ENCODE data around the gene ZDHHC13. TPM values are rescaled to one million over a fixed set of nuclear protein-coding genes. Genes with fewer than 3 reads are reported as not detected.

Gene ZDHHC13
- total RNA-seq, 3 donors from 2014 or later: 6.9 to 30.0 (median 22.0) TPM

DNA sequence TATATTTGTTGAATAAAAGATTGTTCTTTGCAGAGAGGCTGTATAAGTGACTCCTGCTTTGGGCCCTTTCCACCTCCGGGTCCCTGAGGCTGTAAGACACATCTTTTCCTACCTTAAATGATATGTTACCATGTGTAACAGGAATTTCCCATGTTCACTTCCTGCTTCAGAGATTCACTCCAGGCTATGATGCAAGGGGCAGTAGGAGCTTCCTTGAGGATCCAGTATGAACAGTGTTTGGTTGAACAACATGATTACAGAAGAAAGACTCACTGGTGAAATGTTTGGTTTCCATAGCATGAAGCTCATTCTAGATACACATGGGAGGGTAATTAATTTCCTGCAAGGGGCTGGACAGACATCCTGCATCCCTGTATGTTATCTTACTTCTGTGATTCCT, 25.6 kb upstream of the ZDHHC13 start:
- TF ChIP-seq, protein P1, sequence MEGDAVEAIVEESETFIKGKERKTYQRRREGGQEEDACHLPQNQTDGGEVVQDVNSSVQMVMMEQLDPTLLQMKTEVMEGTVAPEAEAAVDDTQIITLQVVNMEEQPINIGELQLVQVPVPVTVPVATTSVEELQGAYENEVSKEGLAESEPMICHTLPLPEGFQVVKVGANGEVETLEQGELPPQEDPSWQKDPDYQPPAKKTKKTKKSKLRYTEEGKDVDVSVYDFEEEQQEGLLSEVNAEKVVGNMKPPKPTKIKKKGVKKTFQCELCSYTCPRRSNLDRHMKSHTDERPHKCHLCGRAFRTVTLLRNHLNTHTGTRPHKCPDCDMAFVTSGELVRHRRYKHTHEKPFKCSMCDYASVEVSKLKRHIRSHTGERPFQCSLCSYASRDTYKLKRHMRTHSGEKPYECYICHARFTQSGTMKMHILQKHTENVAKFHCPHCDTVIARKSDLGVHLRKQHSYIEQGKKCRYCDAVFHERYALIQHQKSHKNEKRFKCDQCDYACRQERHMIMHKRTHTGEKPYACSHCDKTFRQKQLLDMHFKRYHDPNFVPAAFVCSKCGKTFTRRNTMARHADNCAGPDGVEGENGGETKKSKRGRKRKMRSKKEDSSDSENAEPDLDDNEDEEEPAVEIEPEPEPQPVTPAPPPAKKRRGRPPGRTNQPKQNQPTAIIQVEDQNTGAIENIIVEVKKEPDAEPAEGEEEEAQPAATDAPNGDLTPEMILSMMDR (IDR thresholded peaks at IDR 0.05): no peak
- TF ChIP-seq POLR2AphosphoS5 (IDR thresholded peaks at IDR 0.05) (no peak), POLR2A (IDR thresholded peaks at IDR 0.05) (no peak)
- no peak for DNase-seq (ENCODE audit: low spot score in 2 of 2)
- no peaks in the 10 kb centered on the region for H3K4me1 ChIP-seq
- no peak overlapping the region for H3K4me3 ChIP-seq
- no peaks in the 10 kb centered on the region for H3K27me3 ChIP-seq
- intact Hi-C loops (cut with DNase I; ENCODE audit: low total_unique reads): no loop called here
- H3K36me3 ChIP-seq: no peaks in the 10 kb centered on the region
- no peak overlapping the region for H3K27ac ChIP-seq
- H3K9me3 ChIP-seq: no peaks in the 10 kb centered on the region

DNA sequence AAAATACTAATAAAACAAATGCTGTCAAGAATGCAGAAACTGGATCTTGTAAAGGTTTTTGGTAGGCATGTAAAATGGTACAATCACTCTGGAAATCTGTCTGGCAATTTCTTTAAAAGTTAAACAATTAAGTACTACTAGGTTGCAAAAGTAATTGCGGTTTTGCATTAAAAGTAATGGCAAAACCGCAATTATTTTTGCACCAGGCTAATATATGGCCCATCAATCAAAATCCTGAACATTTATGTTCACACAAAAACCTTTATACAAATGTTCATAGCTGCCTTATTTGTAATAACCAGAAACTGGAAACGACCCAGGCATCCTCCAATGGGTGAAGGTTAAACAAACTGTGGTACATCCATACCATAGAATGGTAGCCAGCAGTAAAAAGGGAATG, 24.6 kb upstream of the ZDHHC13 start:
- DNase-seq (ENCODE audit: low spot score in 2 of 2): no peak
- TF ChIP-seq, protein P1 (IDR thresholded peaks at IDR 0.05): no peak
- TF ChIP-seq POLR2A (IDR thresholded peaks at IDR 0.05) (no peak), POLR2AphosphoS5 (IDR thresholded peaks at IDR 0.05) (no peak)
- Histone ChIP-seq H3K27me3 (no peaks in the 10 kb centered on the region), H3K9me3 (no peaks in the 10 kb centered on the region), H3K36me3 (no peaks in the 10 kb centered on the region), H3K4me3 (no peak overlapping the region), H3K27ac (no peak overlapping the region), H3K4me1 (no peaks in the 10 kb centered on the region)
- intact Hi-C loops (cut with DNase I; ENCODE audit: low total_unique reads): no loop called here

DNA sequence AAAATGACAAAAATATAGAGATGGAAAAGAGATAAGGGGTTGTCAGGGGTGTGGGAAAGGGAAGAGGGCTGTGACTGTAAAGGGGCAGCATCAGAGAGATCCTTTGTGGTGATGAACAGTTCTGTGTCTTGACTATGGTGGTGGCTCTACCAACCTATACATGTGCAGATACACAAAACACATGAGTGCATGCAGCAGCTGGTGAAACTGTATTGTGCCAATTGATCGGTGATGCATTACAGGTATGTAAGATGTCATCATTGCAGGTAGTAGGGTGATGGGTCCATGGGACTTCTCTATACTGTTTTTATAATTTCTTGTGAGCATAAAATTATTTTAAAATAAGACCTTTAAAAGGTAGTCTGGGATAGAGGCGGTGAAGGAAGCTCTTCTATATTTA, 24.1 kb upstream of the ZDHHC13 start:
- DNase-seq (ENCODE audit: low spot score in 2 of 2): no peak
- Histone ChIP-seq H3K27ac (no peak overlapping the region), H3K9me3 (no peaks in the 10 kb centered on the region), H3K27me3 (no peaks in the 10 kb centered on the region), H3K36me3 (no peaks in the 10 kb centered on the region), H3K4me3 (no peak overlapping the region), H3K4me1 (no peaks in the 10 kb centered on the region)
- intact Hi-C loops (cut with DNase I; ENCODE audit: low total_unique reads): no loop called here
- TF ChIP-seq, protein P1 (IDR thresholded peaks at IDR 0.05): no peak
- TF ChIP-seq POLR2AphosphoS5 (IDR thresholded peaks at IDR 0.05) (no peak), POLR2A (IDR thresholded peaks at IDR 0.05) (no peak)

DNA sequence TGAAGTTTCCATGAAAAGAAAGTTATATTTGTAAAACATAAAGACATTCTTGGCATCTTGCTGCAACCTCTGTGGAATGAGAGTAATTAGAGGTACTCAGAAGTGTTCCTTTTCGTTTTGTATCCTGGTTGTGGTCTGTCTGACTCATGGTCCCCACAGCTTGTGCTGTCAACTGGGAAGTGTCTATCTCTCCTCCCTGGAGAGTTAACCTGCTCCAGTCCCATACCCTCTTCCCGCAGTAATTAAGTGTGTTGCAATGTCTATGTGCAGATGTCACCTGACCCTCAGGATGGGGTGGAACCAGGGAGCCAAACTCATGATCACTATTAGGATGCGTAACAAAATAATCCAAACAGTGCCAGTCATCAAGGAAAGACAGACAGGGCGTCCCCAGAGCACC, 23.0 kb upstream of the ZDHHC13 start:
- Histone ChIP-seq H3K4me3 (no peak overlapping the region), H3K4me1 (no peaks in the 10 kb centered on the region), H3K27ac (no peak overlapping the region), H3K27me3 (no peaks in the 10 kb centered on the region), H3K9me3 (no peaks in the 10 kb centered on the region), H3K36me3 (no peaks in the 10 kb centered on the region)
- no peak for DNase-seq (ENCODE audit: low spot score in 2 of 2)
- intact Hi-C loops (cut with DNase I; ENCODE audit: low total_unique reads): no loop called here
- no peak for TF ChIP-seq POLR2AphosphoS5 (IDR thresholded peaks at IDR 0.05)
- TF ChIP-seq, protein P1 (IDR thresholded peaks at IDR 0.05): no peak
- no peak for TF ChIP-seq POLR2A (IDR thresholded peaks at IDR 0.05)

DNA sequence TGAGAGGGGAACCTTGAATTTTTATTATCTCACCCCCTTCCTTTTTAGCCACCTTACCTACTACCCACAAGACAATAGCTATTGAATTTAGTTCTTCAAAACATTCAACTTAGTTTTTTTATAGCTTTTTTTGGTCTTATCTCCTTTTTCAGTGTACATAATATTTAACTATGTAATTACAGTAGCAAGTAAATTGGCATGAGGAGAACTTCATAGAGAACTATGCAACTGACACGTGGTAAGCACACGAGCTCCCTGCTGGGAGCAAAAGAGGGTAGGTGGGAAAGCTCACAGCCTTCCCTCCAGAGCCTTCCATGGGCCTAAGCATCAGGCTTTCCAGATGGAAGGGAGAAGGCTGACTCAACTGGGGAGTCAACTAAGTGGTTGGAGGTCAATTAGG, 22.1 kb upstream of the ZDHHC13 start:
- TF ChIP-seq POLR2A (IDR thresholded peaks at IDR 0.05) (no peak), POLR2AphosphoS5 (IDR thresholded peaks at IDR 0.05) (no peak)
- TF ChIP-seq, protein P1 (IDR thresholded peaks at IDR 0.05): no peak
- no peak overlapping the region for H3K4me3 ChIP-seq
- no peaks in the 10 kb centered on the region for H3K27me3 ChIP-seq
- DNase-seq (ENCODE audit: low spot score in 2 of 2): no peak
- intact Hi-C loops (cut with DNase I; ENCODE audit: low total_unique reads): no loop called here
- H3K27ac ChIP-seq: no peak overlapping the region
- no peaks in the 10 kb centered on the region for H3K9me3 ChIP-seq
- no peaks in the 10 kb centered on the region for H3K4me1 ChIP-seq
- no peaks in the 10 kb centered on the region for H3K36me3 ChIP-seq
